BLaER1 treated with 17β-estradiol and CSF1 and Interleukin-3, amounts not matched to agents 10 nM and 100 nM (cell line): ENCODE data around the gene CRYZL1.
"Not testable (repeated sequence)": the region's sequence is repeated elsewhere in the genome, so short reads cannot be mapped to it uniquely, and the experiment has no call there.

Experiments
- H3K27ac ChIP-seq, 11 experiments: shearing (Covaris generic); formaldehyde crosslinking; 2 replicates each; pipeline ENCODE4 v1.8.1; 2022
- H3K27me3 ChIP-seq, 11 experiments: shearing (Covaris generic); formaldehyde crosslinking; 2 replicates each; pipeline ENCODE4 v1.8.1; 2022
- H3K36me3 ChIP-seq, 11 experiments: shearing (Covaris generic); formaldehyde crosslinking; 2 replicates each; pipeline ENCODE4 v1.8.1; 2022
- H3K4me1 ChIP-seq, 10 experiments: shearing (Covaris generic); formaldehyde crosslinking; 2 replicates each; pipeline ENCODE4 v1.8.1; 2022
- H3K4me2 ChIP-seq, 11 experiments: shearing (Covaris generic); formaldehyde crosslinking; 2 replicates each; pipeline ENCODE4 v1.8.1; 2022
- H3K4me3 ChIP-seq, 10 experiments: shearing (Covaris generic); formaldehyde crosslinking; 2 replicates each; pipeline ENCODE4 v1.8.1; 2022
- H3K9ac ChIP-seq, 11 experiments: shearing (Covaris generic); formaldehyde crosslinking; 2 replicates each; pipeline ENCODE4 v1.8.1; 2022
- H3K9me3 ChIP-seq, 11 experiments: shearing (Covaris generic); formaldehyde crosslinking; replicated peaks in 1 of 11; 2 replicates each; pipeline ENCODE4 v1.8.1; 2022
- H4K20me1 ChIP-seq, 11 experiments: shearing (Covaris generic); formaldehyde crosslinking; 2 replicates each; pipeline ENCODE4 v1.8.1; 2022
- Cebpa-rat ChIP-seq, 11 experiments: shearing (Covaris generic); IDR thresholded peaks; 2 replicates each; pipeline ENCODE4 v1.8.1; 2022

The CRYZL1 gene

GRCh38 chr21:33598051-33598450, 43.5 kb downstream of the CRYZL1 start:
- Histone ChIP-seq H3K9me3 (no peaks in the 10 kb centered on the region), H3K4me2 (no peak overlapping the region), H3K27ac (no peak overlapping the region), H3K4me3 (no peak overlapping the region), H3K27me3 (no peaks in the 10 kb centered on the region), H3K9ac (no peak overlapping the region), H4K20me1 (no peaks in the 10 kb centered on the region), H3K36me3 (peaks cover 75 to 100% (median 92%) of the 10 kb centered on the region in 11 experiments), H3K4me1 (no peaks in the 10 kb centered on the region)
- TF ChIP-seq Cebpa-rat (IDR thresholded peaks at IDR 0.05), result no peak

- H4K20me1 ChIP-seq, result peaks cover 0 to 13% (median 0%) of the 10 kb centered on the region in 11 experiments; a peak in 3 of 22 replicates
- no peak for TF ChIP-seq Cebpa-rat (IDR thresholded peaks at IDR 0.05)
- H3K27me3 ChIP-seq, result no peaks in the 10 kb centered on the region
- no peaks in the 10 kb centered on the region for H3K9me3 ChIP-seq
- H3K36me3 ChIP-seq, result peaks cover 6 to 45% (median 23%) of the 10 kb centered on the region in 11 experiments; a peak in 18 of 22 replicates
- H3K27ac ChIP-seq, result peak within 1 kb of the TSS; percentile 79 to 93 (median 88)
- H3K4me2 ChIP-seq, result peak within 1 kb of the TSS; percentile 88 to 100 (median 97)
- H3K4me1 ChIP-seq, result peaks cover 18 to 24% (median 21%) of the 10 kb centered on the region in 10 experiments
- peak within 1 kb of the TSS; percentile 89 to 97 (median 95) for H3K9ac ChIP-seq
- H3K4me3 ChIP-seq, result peak within 1 kb of the TSS; percentile 75 to 99 (median 94)
These were observed 52.8 kb downstream of the CRYZL1 start, which contains the start of gene DONSON for GRCh38 chr21:33588485-33589335. Gene DONSON (minus strand): TSS chr21:33588684. CDS start chr21:33588641, 43 bp downstream.

GRCh38 chr21:33587792-33588484, 53.6 kb downstream of the CRYZL1 start:
- H3K4me3 ChIP-seq, result peak overlapping the region; percentile 75 to 99 (median 94)
- peak overlapping the region; percentile 88 to 100 (median 96) for H3K4me2 ChIP-seq
- H3K27ac ChIP-seq, result peak overlapping the region; percentile 79 to 93 (median 88)
- H3K9me3 ChIP-seq, result no peaks in the 10 kb centered on the region
- H3K4me1 ChIP-seq, result peaks cover 18 to 24% (median 21%) of the 10 kb centered on the region in 10 experiments
- H3K27me3 ChIP-seq, result no peaks in the 10 kb centered on the region
- H3K9ac ChIP-seq, result peak overlapping the region; percentile 89 to 97 (median 95)
- no peak for TF ChIP-seq Cebpa-rat (IDR thresholded peaks at IDR 0.05)
- peaks cover 0 to 13% (median 0%) of the 10 kb centered on the region in 11 experiments; a peak in 3 of 22 replicates for H4K20me1 ChIP-seq
- peaks cover 4 to 45% (median 23%) of the 10 kb centered on the region in 11 experiments; a peak in 17 of 22 replicates for H3K36me3 ChIP-seq

- Histone ChIP-seq H3K9ac (peak overlapping the region in 8 of 11 experiments; percentile 18 to 97 (median 95); a peak in 5 of 22 replicates), H3K9me3 (no peaks in the 10 kb centered on the region), H3K27me3 (no peaks in the 10 kb centered on the region), H3K27ac (no peak overlapping the region), H3K36me3 (peaks cover 0 to 50% (median 25%) of the 10 kb centered on the region in 11 experiments; a peak in 18 of 22 replicates), H3K4me1 (peaks cover 18 to 24% (median 21%) of the 10 kb centered on the region in 10 experiments), H4K20me1 (peaks cover 0 to 13% (median 0%) of the 10 kb centered on the region in 11 experiments; a peak in 5 of 22 replicates), H3K4me2 (peak overlapping the region; percentile 88 to 100 (median 96); a peak in 21 of 22 replicates), H3K4me3 (peak overlapping the region in 8 of 10 experiments; percentile 75 to 99 (median 94); a peak in 8 of 20 replicates)
- TF ChIP-seq Cebpa-rat (IDR thresholded peaks at IDR 0.05), result no peak
These were observed 54.6 kb downstream of the CRYZL1 start for GRCh38 chr21:33586927-33587326.

- Histone ChIP-seq H3K9ac (no peak overlapping the region), H3K4me1 (peaks cover 18 to 23% (median 20%) of the 10 kb centered on the region in 10 experiments), H3K27ac (no peak overlapping the region), H3K36me3 (peaks cover 0 to 75% (median 36%) of the 10 kb centered on the region in 11 experiments; a peak in 19 of 22 replicates), H3K27me3 (no peaks in the 10 kb centered on the region), H3K9me3 (no peaks in the 10 kb centered on the region), H3K4me2 (no peak overlapping the region), H4K20me1 (peaks cover 0 to 13% (median 0%) of the 10 kb centered on the region in 11 experiments; a peak in 9 of 22 replicates), H3K4me3 (no peak overlapping the region)
- no peak for TF ChIP-seq Cebpa-rat (IDR thresholded peaks at IDR 0.05)
These were observed 57.1 kb downstream of the CRYZL1 start for GRCh38 chr21:33584455-33584854.

- H3K4me3 ChIP-seq, result no peak overlapping the region
- peaks cover 42 to 100% (median 79%) of the 10 kb centered on the region in 11 experiments for H3K36me3 ChIP-seq
These were observed 62.5 kb downstream of the CRYZL1 start for GRCh38 chr21:33578959-33579542.

GRCh38 chr21:33578214-33578613, 63.3 kb downstream of the CRYZL1 start:
- Histone ChIP-seq H4K20me1 (peaks cover 29 to 64% (median 52%) of the 10 kb centered on the region in 11 experiments; a peak in 20 of 22 replicates), H3K27ac (no peak overlapping the region; a peak in 1 of 22 replicates), H3K27me3 (no peaks in the 10 kb centered on the region), H3K4me3 (no peak overlapping the region), H3K9ac (no peak overlapping the region), H3K36me3 (peaks cover 50 to 100% (median 85%) of the 10 kb centered on the region in 11 experiments), H3K9me3 (no peaks in the 10 kb centered on the region), H3K4me1 (peaks cover 0 to 17% (median 4%) of the 10 kb centered on the region in 10 experiments; a peak in 8 of 20 replicates), H3K4me2 (no peak overlapping the region)
- TF ChIP-seq Cebpa-rat (IDR thresholded peaks at IDR 0.05), result no peak

More at GRCh38 chr21:33578959-33579542, 62.5 kb downstream of the CRYZL1 start:
- peaks cover 25 to 56% (median 44%) of the 10 kb centered on the region in 11 experiments; a peak in 19 of 22 replicates for H4K20me1 ChIP-seq
- no peaks in the 10 kb centered on the region for H3K9me3 ChIP-seq
- no peak for TF ChIP-seq Cebpa-rat (IDR thresholded peaks at IDR 0.05)
- H3K27me3 ChIP-seq, result no peaks in the 10 kb centered on the region
- H3K27ac ChIP-seq, result peak overlapping the region in 5 of 11 experiments; percentile 19 to 60 (median 34); a peak in 7 of 22 replicates
- peaks cover 0 to 17% (median 4%) of the 10 kb centered on the region in 10 experiments; a peak in 8 of 20 replicates for H3K4me1 ChIP-seq
- no peak overlapping the region for H3K9ac ChIP-seq
- H3K4me2 ChIP-seq, result peak overlapping the region in 1 of 11 experiments; percentile 9; a peak in 1 of 22 replicates

GRCh38 chr21:33576741-33577141, 64.8 kb downstream of the CRYZL1 start:
- Histone ChIP-seq H4K20me1 (peaks cover 33 to 79% (median 67%) of the 10 kb centered on the region in 11 experiments; a peak in 20 of 22 replicates), H3K36me3 (peaks cover 64 to 100% (median 89%) of the 10 kb centered on the region in 11 experiments), H3K4me1 (peaks cover 0 to 17% (median 4%) of the 10 kb centered on the region in 10 experiments; a peak in 8 of 20 replicates)
- not testable (repeated sequence) for H3K4me3 ChIP-seq, H3K9me3 ChIP-seq, H3K4me2 ChIP-seq, H3K9ac ChIP-seq, H3K27ac ChIP-seq, H3K27me3 ChIP-seq
